GM10266 (cell line): ENCODE results near the gene VMAC.

Experiments
- DNase-seq: peaks from one replicate; pipeline ENCODE4 v3.0.0; 2012; ENCODE audit errors: extremely low spot score
- TF ChIP-seq, protein P1 (sequence below): IDR thresholded peaks from 2 replicates; pipeline ENCODE4 v1.5.1; 2012; ENCODE audit warnings: mild to moderate bottlenecking, low read depth; ENCODE audit not compliant: control insufficient read depth, insufficient read depth; ENCODE audit errors: missing control alignments

Gene VMAC

DNA sequence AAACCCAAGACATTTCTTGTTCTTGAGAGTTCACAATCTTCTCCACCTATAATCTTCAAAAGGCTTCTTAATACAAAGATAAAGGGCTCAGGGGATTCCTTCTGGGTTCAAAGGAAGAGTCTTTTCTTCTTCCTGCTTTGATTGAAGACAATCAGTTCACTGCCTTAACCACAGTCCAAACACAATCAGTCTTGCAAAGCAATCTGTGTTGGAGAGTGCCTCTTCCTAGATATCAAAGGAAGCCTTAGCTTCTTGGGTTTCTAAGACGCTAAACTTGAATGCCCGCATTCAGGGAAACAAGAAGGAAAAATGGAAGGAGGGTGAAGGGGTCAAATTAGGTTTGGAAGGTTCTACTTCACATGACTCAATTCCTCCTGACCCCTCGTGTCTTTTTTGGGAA is 46.1 kb downstream of the VMAC start:
- TF ChIP-seq, protein P1, sequence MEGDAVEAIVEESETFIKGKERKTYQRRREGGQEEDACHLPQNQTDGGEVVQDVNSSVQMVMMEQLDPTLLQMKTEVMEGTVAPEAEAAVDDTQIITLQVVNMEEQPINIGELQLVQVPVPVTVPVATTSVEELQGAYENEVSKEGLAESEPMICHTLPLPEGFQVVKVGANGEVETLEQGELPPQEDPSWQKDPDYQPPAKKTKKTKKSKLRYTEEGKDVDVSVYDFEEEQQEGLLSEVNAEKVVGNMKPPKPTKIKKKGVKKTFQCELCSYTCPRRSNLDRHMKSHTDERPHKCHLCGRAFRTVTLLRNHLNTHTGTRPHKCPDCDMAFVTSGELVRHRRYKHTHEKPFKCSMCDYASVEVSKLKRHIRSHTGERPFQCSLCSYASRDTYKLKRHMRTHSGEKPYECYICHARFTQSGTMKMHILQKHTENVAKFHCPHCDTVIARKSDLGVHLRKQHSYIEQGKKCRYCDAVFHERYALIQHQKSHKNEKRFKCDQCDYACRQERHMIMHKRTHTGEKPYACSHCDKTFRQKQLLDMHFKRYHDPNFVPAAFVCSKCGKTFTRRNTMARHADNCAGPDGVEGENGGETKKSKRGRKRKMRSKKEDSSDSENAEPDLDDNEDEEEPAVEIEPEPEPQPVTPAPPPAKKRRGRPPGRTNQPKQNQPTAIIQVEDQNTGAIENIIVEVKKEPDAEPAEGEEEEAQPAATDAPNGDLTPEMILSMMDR = no peak
- no peak for DNase-seq

DNA sequence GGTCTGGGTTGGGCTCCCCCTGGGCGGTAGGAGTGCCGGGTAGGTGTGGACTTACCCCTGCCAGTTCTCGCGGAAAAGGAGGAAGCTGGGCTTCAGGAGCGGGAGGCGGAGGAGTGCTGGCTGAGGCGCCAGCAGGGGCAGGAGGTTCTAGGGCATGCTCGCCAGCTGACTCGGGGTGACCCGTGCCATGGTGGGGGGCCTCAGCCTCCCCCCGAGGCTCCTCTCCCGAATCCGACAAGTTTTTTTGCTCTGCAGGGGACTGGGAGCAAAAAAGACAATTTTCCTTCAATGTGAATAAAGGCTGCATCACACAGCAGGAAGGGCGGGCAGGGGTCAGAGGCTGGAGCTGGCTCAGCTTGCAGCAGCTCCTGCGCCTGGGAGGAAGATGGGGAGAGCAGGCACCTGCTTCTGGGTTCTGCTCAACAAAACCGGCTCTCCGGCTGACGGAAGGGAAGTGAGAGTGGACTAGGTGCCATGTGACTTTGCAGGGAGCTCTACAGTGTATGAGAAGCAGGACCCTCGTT is 46.7 kb downstream of the VMAC start:
- TF ChIP-seq, protein P1 = no peak
- DNase-seq = peak; percentile 47

DNA sequence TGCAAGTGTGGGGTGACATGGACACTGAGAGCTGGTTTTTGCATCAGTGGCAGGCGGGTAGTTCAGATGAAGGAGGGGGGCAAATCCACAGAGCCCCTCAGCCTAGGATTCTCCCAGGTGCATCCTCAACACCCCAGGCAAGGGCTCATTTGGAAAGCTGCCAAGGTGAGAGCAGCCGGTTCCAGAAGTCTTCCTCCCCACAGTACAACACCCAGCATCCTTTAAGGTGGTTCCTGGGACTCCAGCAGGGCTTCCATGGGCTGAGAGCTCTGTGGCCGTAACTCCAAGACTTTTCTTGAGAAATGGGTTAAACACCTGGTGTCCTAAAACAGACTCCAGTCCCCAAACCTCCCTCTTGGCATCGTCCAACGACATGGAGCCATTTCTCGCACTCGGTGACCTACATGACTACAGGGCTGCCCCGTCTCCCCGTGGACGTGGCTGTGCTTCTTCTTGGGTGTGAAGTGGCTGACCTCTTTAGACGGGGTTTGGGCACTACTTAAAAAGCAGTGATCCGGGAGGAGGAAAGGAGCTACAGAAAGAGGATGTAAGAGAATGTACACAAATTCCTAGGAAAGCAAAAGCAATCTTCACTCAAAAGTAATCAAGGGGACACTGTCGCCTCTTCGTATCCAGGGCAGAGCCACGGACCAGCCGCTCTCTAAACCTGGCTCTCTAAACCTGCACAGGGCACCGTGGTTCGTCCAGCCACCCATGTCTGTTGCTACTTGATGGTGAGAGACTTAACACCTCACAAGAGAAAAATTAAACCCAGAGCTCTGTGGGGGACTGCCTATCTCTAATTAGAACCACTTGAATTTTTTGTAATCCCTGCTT is 47.7 kb downstream of the VMAC start:
- DNase-seq = no peak
- TF ChIP-seq, protein P1 = no peak

DNA sequence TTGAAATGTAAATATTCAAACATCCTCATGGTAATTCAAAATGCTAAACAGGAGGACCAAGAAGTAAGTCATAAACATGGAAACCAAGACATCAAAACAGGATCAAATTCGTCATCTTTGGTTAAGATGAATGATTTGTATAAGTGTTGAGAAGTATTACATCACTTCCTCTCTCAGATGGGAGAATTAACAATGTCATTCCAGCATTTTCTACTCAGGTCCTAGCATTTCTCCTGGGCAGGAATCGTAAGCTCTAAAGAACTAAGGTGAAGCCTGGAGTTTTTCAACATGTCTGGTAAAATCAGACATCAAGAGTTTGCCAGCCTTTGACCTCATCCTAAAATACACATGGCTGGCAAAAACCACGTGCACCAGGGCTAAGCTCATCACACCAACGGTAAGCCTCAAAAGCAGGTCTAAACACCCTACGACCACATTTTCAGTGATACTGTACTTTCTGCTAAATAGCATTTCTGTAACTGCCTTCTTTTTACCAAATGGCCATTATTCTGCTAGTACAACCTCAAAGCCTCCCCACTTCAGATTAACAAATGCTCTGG is 48.4 kb downstream of the VMAC start:
- TF ChIP-seq, protein P1 = no peak
- DNase-seq = no peak

DNA sequence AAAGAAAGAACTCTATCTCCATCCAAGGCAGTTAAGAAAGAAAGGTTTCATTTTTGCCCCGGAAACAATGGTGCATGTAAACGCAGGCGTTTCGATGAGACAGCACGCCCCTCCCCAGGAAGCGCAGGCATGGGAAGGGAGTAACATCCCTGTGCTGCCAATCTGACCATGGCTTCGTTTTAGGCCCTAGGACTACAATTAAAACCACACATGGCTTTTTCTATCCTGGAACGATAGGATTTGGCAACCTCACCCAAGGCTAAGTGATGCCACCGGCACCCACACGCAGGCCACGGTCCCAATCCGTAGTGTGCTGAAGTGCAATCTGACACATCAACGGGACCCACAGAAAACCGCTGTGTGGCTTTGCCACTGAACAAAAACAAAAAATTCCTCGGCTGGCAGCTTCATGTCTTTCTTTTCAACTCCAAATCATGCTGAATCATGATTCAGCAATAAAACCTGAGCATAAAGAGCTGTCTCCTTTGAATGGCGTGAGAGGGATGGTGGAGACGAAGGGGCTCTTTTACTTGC is 49.1 kb downstream of the VMAC start:
- DNase-seq = no peak
- TF ChIP-seq, protein P1 = no peak

DNA sequence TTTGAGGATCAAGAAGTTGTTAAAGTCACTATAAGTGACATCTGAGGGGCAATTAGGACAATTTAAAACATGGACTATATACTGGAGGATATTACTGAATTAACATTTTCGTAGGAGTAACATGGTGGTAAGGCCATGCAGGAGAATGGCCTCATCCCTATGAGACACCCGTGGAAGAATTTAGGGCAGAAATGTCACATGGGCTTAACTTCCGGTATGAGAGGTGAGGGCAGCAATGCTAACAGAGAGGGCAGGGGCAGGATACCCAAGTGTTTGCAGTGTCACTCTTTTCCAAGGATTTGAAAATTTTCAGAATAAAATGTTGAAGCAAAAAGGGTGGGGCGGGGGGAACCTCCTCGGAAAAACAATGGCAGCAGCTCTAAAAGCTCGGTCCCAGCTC is 49.6 kb downstream of the VMAC start:
- TF ChIP-seq, protein P1 = no peak
- DNase-seq = no peak

DNA sequence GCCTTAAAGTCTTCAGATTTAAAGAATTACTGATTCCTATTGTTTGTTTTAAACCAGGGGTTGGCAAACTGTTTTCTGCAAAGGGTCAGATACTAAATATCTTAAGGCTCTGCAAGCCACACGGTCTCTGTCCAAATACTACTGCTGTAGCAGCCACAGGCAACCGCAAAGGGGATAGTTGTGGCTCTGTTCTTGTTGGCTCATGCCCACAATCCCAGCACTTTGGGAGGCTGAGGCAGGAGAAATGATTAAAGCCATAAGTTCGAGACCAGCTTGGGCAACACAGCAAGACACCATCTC is 50.9 kb downstream of the VMAC start:
- TF ChIP-seq, protein P1 = no peak
- DNase-seq = no peak
